GM12864 (cell line): ENCODE results near the gene WWOX.

Experiments used
- DNase-seq: peaks from one replicate; pipeline ENCODE4 v3.0.0-alpha.2; 2011; ENCODE audit warnings: low read depth
- H3K4me3 ChIP-seq: 2 replicates; pipeline ENCODE4 v1.5.1; 2011; ENCODE audit warnings: mild to moderate bottlenecking, low read depth, low read length, control low read depth
- CTCF ChIP-seq: IDR thresholded peaks from 2 replicates; pipeline ENCODE4 v1.5.1; 2011; ENCODE audit warnings: low read depth, mild to moderate bottlenecking, moderate library complexity, low read length, control low read depth, inconsistent platforms; ENCODE audit errors: missing control alignments

The WWOX gene

GRCh38 chr16:79127766-79128165 is 1028.3 kb downstream of the WWOX start:
- no peak for DNase-seq
- TF ChIP-seq CTCF: no peak
- H3K4me3 ChIP-seq: no peak overlapping the region

DNA sequence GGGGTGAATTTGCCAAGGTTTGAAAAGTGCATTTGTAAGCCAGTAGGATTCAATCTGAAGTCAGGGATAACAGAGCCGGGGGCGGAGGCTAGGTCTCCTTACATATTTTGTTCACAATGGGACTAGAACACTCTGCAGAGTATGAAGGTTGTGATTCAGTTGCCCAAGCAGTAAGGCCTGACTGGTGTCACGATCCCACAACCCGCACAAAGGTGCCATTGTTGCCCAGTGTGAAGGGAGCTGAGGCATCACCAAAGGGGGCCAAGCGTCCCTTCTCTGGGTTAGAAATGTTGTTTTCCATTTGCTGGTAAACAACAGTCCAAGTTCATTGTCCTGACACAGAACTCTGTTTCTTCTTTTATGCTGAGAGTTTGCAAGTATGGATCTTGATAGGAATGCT is 1029.3 kb downstream of the WWOX start:
- no peak for TF ChIP-seq CTCF
- no peak for DNase-seq
- H3K4me3 ChIP-seq: no peak overlapping the region

GRCh38 chr16:79130616-79131015 is 1031.2 kb downstream of the WWOX start:
- no peak for DNase-seq
- H3K4me3 ChIP-seq: no peak overlapping the region
- no peak for TF ChIP-seq CTCF

- TF ChIP-seq CTCF: no peak
- H3K4me3 ChIP-seq: no peak overlapping the region
- no peak for DNase-seq
Observed at GRCh38 chr16:79131321-79132075, 1032.0 kb downstream of the WWOX start.

DNA sequence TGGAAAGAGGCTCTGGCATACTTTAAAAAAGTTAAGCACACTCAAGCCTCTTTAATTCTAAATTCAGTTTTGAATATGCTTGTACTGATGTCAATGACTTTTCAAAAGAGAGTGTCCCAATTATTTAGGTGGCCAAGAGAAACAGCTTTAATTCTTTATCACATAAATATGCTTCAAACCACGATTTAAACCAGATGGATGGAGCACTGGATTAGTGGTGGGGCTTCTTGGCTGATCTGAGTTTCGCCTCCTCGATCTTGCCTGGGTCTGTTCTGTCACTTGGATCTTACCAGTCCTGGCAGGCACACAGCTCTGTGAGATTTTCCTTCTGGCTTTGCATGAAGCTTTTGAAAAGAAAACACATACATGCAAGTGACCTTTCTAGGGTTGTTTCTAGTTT is 1033.2 kb downstream of the WWOX start:
- DNase-seq: no peak
- H3K4me3 ChIP-seq: no peak overlapping the region
- no peak for TF ChIP-seq CTCF

DNA sequence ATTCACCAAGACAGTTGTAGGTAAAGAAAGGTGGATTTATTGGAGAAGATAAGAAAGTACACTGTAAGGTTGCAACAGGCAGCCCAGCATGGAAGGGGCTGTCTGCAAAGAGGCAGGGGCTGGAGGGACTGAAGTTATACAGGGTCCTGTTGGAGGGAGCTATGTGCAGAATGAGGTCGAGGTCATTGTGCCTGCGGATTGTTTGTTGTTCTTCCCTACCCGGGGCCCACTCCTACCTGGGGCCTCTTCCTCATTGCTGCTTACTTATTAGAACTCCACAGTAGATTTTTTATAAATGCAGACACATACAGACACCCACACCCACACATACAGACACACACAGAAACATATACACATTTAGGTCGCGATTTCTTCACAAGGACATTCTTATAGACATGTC is 1034.8 kb downstream of the WWOX start:
- no peak for TF ChIP-seq CTCF

GRCh38 chr16:79136955-79137354 is 1037.5 kb downstream of the WWOX start:
- no peak overlapping the region for H3K4me3 ChIP-seq
- DNase-seq: no peak
- no peak for TF ChIP-seq CTCF

More for the DNA sequence above, 1034.8 kb downstream of the WWOX start:
- no peak for DNase-seq
- no peak overlapping the region for H3K4me3 ChIP-seq
